Suprapubic skin (tissue), 3 donors: ENCODE measurements around the gene MYO18A.

ENCODE experiments used
- CTCF ChIP-seq, 2 donors: fragments of 200-600 bp in 1 of 2; fragments of 450-650 bp in 1 of 2; sonication (generic) in 1 of 2; IDR thresholded peaks; one replicate each; pipeline ENCODE4 v1.5.1; 2016 to 2019; ENCODE audit warnings: antibody characterized with exemption in 2 of 2, mild to moderate bottlenecking in 1 of 2, moderate library complexity in 1 of 2
- EP300 ChIP-seq: sonication (generic); formaldehyde crosslinking; IDR thresholded peaks from one replicate; pipeline ENCODE4 v1.6.1; 2017; ENCODE audit warnings: antibody characterized with exemption
- POLR2A ChIP-seq, 2 donors: fragments of 450-650 bp; IDR thresholded peaks; one replicate each; pipeline ENCODE4 v1.6.1; 2017; ENCODE audit warnings: antibody characterized with exemption in 2 of 2, mild to moderate bottlenecking in 2 of 2, moderate library complexity in 2 of 2

- no peak for TF ChIP-seq CTCF (IDR thresholded peaks at IDR 0.05)
- no peak for TF ChIP-seq POLR2A (IDR thresholded peaks at IDR 0.05)
- no peak for TF ChIP-seq EP300
Observed at GRCh38 chr17:29147682-29148081, 32.5 kb downstream of the MYO18A start.
